ENCODE data around the gene KLHL29. TPM values are rescaled to one million over a fixed set of nuclear protein-coding genes. Genes with fewer than 3 reads are reported as not detected.

Gene KLHL29
- total RNA-seq, 1 experiment from 2014 or later, result 2.6 TPM

GRCh38 chr2:23561544-23561943, 176.6 kb downstream of the KLHL29 start:
- no TSS peak for BruUV-seq (replicated peaks)

DNA sequence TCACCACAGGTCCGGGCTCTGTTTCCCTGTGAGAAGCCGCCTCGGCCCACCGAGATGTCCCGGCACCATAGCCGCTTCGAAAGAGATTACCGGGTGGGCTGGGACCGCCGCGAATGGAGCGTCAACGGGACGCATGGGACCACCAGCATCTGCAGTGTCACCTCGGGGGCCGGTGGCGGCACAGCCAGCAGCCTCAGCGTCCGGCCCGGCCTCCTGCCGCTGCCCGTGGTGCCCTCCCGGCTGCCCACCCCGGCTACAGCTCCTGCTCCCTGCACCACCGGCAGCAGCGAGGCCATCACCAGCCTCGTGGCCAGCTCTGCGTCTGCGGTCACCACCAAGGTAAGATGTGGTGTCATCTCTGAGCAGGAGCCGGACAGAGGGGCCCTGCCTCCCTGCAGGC, 177.2 kb downstream of the KLHL29 start:
- Histone ChIP-seq H2AFZ (ENCODE audit: low read length) (no peak overlapping the region), H4K20me1 (ENCODE audit: low read length) (no peaks in the 10 kb centered on the region), H3K4me2 (ENCODE audit: low read length) (no peak overlapping the region), H3K4me3 (ENCODE audit: low read length) (no peak overlapping the region), H3K36me3 (ENCODE audit: low read depth, low read length) (no peaks in the 10 kb centered on the region), H3K9ac (ENCODE audit: low read length) (no peak overlapping the region), H3K4me1 (ENCODE audit: insufficient read depth, low read length) (no peaks in the 10 kb centered on the region), H3K79me2 (ENCODE audit: low read length) (no peaks in the 10 kb centered on the region), H3K9me2 (replicated peaks; ENCODE audit: low read length) (no peaks in the 10 kb centered on the region), H3K9me3 (ENCODE audit: low read length) (no peaks in the 10 kb centered on the region), H3F3A (ENCODE audit: low read length, unreplicated experiment) (no peaks in the 10 kb centered on the region), H3K27ac (ENCODE audit: low read length) (no peak overlapping the region), H3K27me3 (ENCODE audit: low read length) (no peaks in the 10 kb centered on the region)
- CTCF ChIA-PET, result no interaction called here
- BruUV-seq (replicated peaks), result no TSS peak
- intact Hi-C loops (cut with micrococcal nuclease), result no loop called here
- no peak for TF ChIP-seq EZH2phosphoT487 (IDR thresholded peaks at IDR 0.05; ENCODE audit: borderline replicate concordance, low read length)
- TF ChIP-seq EZH2 (IDR thresholded peaks at IDR 0.05; ENCODE audit: low read length, unreplicated experiment), result no peak
- TF ChIP-seq, protein P1, sequence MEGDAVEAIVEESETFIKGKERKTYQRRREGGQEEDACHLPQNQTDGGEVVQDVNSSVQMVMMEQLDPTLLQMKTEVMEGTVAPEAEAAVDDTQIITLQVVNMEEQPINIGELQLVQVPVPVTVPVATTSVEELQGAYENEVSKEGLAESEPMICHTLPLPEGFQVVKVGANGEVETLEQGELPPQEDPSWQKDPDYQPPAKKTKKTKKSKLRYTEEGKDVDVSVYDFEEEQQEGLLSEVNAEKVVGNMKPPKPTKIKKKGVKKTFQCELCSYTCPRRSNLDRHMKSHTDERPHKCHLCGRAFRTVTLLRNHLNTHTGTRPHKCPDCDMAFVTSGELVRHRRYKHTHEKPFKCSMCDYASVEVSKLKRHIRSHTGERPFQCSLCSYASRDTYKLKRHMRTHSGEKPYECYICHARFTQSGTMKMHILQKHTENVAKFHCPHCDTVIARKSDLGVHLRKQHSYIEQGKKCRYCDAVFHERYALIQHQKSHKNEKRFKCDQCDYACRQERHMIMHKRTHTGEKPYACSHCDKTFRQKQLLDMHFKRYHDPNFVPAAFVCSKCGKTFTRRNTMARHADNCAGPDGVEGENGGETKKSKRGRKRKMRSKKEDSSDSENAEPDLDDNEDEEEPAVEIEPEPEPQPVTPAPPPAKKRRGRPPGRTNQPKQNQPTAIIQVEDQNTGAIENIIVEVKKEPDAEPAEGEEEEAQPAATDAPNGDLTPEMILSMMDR (conservative IDR thresholded peaks at IDR 0.05; ENCODE audit: low read depth, low read length), result no peak
- no peak for DNase-seq
- no peak for ATAC-seq
- POLR2A ChIA-PET (ENCODE audit: unreplicated experiment), result no interaction called here

More at GRCh38 chr2:23561544-23561943, 176.6 kb downstream of the KLHL29 start:
- Histone ChIP-seq H3K27ac (ENCODE audit: low read length) (no peak overlapping the region), H3K4me3 (ENCODE audit: low read length) (no peak overlapping the region), H3K79me2 (ENCODE audit: low read length) (no peaks in the 10 kb centered on the region), H3K9ac (ENCODE audit: low read length) (no peak overlapping the region), H3F3A (ENCODE audit: low read length, unreplicated experiment) (no peaks in the 10 kb centered on the region), H2AFZ (ENCODE audit: low read length) (no peak overlapping the region), H4K20me1 (ENCODE audit: low read length) (no peaks in the 10 kb centered on the region), H3K9me3 (ENCODE audit: low read length) (no peaks in the 10 kb centered on the region), H3K27me3 (ENCODE audit: low read length) (no peaks in the 10 kb centered on the region), H3K4me1 (ENCODE audit: insufficient read depth, low read length) (no peaks in the 10 kb centered on the region), H3K4me2 (ENCODE audit: low read length) (no peak overlapping the region), H3K9me2 (replicated peaks; ENCODE audit: low read length) (no peaks in the 10 kb centered on the region), H3K36me3 (ENCODE audit: low read depth, low read length) (no peaks in the 10 kb centered on the region)
- CTCF ChIA-PET, result no interaction called here
- TF ChIP-seq EZH2phosphoT487 (IDR thresholded peaks at IDR 0.05; ENCODE audit: borderline replicate concordance, low read length), result no peak
- TF ChIP-seq EZH2 (IDR thresholded peaks at IDR 0.05; ENCODE audit: low read length, unreplicated experiment), result no peak
- intact Hi-C loops (cut with micrococcal nuclease), result no loop called here
- POLR2A ChIA-PET (ENCODE audit: unreplicated experiment), result no interaction called here
- DNase-seq (no peak), ATAC-seq (no peak)

GRCh38 chr2:23563151-23563550, 178.2 kb downstream of the KLHL29 start:
- BruUV-seq (replicated peaks), result no TSS peak
- Histone ChIP-seq H3K79me2 (ENCODE audit: low read length) (no peaks in the 10 kb centered on the region), H3F3A (ENCODE audit: low read length, unreplicated experiment) (no peaks in the 10 kb centered on the region), H3K9me3 (ENCODE audit: low read length) (no peaks in the 10 kb centered on the region), H2AFZ (ENCODE audit: low read length) (no peak overlapping the region), H3K9ac (ENCODE audit: low read length) (no peak overlapping the region), H3K36me3 (ENCODE audit: low read depth, low read length) (no peaks in the 10 kb centered on the region), H3K4me2 (ENCODE audit: low read length) (no peak overlapping the region), H3K4me1 (ENCODE audit: insufficient read depth, low read length) (no peaks in the 10 kb centered on the region), H3K4me3 (ENCODE audit: low read length) (no peak overlapping the region), H3K27ac (ENCODE audit: low read length) (no peak overlapping the region), H3K27me3 (ENCODE audit: low read length) (no peaks in the 10 kb centered on the region), H3K9me2 (replicated peaks; ENCODE audit: low read length) (no peaks in the 10 kb centered on the region), H4K20me1 (ENCODE audit: low read length) (no peaks in the 10 kb centered on the region)
- intact Hi-C loops (cut with micrococcal nuclease), result no loop called here
- no peak for ATAC-seq
- CTCF ChIA-PET, result no interaction called here
- POLR2A ChIA-PET (ENCODE audit: unreplicated experiment), result no interaction called here
- TF ChIP-seq EZH2 (IDR thresholded peaks at IDR 0.05; ENCODE audit: low read length, unreplicated experiment), result no peak
- TF ChIP-seq EZH2phosphoT487 (IDR thresholded peaks at IDR 0.05; ENCODE audit: borderline replicate concordance, low read length), result no peak
- TF ChIP-seq, protein P1 (conservative IDR thresholded peaks at IDR 0.05; ENCODE audit: low read depth, low read length), result no peak
- DNase-seq, result no peak
